ENCODE data around the gene TRAK1.
"Not testable (repeated sequence)": the region's sequence is repeated elsewhere in the genome, so short reads cannot be mapped to it uniquely, and the experiment has no call there.

The TRAK1 gene, protein sequence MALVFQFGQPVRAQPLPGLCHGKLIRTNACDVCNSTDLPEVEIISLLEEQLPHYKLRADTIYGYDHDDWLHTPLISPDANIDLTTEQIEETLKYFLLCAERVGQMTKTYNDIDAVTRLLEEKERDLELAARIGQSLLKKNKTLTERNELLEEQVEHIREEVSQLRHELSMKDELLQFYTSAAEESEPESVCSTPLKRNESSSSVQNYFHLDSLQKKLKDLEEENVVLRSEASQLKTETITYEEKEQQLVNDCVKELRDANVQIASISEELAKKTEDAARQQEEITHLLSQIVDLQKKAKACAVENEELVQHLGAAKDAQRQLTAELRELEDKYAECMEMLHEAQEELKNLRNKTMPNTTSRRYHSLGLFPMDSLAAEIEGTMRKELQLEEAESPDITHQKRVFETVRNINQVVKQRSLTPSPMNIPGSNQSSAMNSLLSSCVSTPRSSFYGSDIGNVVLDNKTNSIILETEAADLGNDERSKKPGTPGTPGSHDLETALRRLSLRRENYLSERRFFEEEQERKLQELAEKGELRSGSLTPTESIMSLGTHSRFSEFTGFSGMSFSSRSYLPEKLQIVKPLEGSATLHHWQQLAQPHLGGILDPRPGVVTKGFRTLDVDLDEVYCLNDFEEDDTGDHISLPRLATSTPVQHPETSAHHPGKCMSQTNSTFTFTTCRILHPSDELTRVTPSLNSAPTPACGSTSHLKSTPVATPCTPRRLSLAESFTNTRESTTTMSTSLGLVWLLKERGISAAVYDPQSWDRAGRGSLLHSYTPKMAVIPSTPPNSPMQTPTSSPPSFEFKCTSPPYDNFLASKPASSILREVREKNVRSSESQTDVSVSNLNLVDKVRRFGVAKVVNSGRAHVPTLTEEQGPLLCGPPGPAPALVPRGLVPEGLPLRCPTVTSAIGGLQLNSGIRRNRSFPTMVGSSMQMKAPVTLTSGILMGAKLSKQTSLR

DNA sequence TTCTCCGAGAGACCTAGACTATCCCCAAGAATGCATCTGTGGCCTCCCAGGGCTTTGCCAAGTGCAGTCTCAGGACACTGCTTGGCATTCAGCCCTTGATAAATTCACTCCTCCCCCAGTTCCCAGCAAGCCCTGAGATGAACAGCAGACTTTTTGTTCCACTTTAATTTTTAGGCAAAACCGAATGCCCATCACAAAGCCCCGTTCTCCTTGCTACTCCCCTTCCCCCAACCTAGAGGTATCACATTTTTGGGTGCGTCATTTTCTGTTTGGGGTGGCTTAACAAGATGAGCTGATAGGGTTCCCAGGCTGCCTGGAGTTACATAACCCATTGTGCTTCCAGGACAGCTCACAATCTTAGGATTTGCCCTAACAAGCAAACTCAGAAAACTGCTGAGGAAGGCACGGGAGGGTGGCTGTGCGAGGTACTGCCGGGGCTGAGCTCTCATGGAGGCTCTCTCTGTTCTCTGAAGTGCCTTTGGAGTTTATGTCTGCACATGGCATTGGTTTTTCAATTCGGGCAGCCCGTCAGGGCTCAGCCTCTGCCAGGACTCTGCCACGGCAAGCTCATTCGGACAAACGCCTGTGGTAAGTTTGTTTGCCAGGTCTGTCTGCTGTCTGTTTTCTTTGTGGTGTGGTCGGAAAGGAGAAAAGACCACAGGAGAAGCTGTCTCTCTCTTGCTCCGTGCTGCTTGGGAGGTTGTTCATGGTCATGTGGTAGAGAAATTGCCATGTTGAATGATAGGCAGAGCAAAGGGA is at the start of gene TRAK1:
Gene TRAK1 (plus strand): TSS at position 385 of the 759 bp plus-strand sequence. CDS start 113 bp downstream, at position 498.
- in situ Hi-C loops (cut with MboI; ENCODE audit: low sequenced_read_pairs), result loop anchor here (25.0 kb wide), 1 partner anchor 179 kb away; no protein-coding TSS in a partner anchor

DNA sequence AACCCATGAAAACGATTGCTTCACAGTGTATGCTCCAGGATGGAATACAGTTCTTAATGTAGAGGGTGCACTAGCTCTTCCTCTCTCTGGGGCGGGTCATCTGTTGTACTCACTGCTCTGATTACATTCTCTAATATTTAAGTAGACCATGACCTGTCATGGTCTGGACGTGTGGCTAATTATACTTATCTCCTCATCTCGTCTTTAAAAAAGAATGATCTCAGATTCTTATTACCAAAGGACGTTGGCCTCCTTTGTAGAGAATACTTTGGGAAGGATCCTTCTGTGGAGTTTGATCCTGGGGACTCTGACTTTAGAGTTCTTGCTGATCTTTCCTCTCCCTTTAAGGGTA is 48.4 kb upstream of the TRAK1 start:
- in situ Hi-C loops (cut with MboI; ENCODE audit: low sequenced_read_pairs), result no loop called here

DNA sequence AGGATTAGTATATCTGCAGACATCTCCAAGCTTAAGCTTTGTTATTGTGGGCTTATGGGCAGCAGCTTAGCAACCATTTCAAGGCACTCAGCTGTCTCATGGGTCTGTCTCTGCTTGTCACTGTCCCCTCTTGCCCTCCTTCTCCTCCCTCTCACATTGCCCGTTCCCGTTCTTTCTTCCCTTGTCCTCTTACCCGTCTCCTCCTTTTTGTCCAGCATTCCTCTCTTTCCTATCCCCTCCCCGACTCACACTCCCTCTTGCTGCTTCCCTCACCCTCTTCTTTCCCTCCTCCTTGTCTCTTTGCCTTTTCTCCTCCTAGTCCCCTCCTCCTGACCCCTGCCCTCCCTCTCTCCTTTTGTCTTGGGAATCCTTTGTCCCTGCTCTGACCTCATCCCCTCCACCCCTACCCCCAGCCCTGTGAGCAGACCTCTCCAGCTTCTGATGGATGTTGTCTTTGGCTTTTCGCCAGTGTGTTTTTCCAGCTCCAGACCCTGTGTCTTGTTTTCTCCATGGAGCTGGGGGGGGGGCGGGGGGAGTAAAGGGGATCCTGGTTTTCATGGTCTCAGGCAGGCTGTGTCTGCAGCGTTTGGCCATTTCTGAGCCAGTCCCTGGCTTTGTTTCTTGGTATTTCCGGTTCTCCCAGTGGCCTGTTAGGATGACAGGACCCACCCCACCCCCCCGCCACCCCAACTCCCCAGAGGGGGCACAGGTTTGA is 47.9 kb upstream of the TRAK1 start:
- in situ Hi-C loops (cut with MboI; ENCODE audit: low sequenced_read_pairs), result no loop called here

DNA sequence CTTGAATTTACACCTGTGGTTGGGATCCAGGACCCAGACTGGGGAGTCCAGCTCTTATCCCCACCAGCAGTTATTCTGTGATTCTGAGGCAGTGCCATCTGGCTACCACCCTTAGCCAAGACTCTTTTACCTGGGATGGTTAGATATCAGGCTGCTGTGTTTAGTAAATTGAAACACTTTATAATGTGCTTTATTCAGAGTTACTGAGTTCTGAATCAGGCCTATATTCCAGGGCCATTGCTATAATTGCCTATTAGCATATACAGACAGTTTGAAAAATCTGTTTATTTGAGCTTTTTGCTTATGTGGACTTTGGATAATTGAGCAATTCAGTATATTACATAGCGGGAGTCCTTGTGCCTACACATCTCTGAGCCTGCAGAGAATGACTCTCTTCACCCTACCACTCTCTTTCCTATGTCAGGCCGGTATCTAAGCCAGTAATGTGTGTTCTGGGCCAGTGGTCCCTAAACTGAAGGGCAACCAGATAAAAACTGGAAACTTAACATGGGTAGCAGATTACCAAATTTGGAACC is 45.4 kb upstream of the TRAK1 start:
- in situ Hi-C loops (cut with MboI; ENCODE audit: low sequenced_read_pairs), result no loop called here

DNA sequence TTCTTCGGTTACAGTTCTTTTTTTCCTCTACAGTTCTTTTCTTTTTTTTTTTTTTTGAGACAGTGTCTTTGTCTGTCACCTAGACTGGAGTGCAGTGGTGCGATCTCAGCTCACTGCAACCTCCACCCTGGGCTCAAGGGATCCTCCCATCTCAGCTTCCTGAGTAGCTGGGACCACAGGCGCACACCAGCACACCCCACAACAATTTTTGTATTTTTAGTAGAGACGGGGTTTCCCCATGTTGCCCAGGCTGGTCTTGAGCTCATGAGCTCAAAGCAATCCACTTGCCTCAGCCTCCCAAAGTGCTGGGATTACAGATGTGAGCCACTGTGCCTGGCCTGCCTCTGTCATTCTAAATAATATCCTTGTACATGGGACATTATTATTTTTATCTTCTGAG is 42.6 kb upstream of the TRAK1 start:
- in situ Hi-C loops (cut with MboI; ENCODE audit: low sequenced_read_pairs), result not testable (repeated sequence)

DNA sequence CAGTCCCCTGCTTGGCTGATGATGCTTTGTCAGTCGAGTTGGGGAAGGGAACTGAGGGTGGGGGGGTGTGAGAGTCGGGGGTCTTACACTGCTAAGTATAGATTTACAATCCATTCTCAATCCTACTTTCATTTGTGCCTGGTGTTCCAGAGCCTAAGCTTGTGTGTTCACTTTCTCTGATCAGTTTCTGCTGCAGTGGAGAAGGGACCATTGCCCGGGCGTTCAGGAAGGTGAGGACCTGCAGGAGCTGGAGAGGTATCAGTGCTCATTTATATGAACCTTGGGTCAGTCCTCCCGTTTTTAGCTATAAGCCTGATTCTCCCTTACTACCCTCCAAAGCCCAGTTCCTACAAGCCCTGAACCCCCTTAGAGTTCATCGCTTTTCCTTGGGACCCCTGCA is 41.0 kb upstream of the TRAK1 start:
- in situ Hi-C loops (cut with MboI; ENCODE audit: low sequenced_read_pairs), result no loop called here

DNA sequence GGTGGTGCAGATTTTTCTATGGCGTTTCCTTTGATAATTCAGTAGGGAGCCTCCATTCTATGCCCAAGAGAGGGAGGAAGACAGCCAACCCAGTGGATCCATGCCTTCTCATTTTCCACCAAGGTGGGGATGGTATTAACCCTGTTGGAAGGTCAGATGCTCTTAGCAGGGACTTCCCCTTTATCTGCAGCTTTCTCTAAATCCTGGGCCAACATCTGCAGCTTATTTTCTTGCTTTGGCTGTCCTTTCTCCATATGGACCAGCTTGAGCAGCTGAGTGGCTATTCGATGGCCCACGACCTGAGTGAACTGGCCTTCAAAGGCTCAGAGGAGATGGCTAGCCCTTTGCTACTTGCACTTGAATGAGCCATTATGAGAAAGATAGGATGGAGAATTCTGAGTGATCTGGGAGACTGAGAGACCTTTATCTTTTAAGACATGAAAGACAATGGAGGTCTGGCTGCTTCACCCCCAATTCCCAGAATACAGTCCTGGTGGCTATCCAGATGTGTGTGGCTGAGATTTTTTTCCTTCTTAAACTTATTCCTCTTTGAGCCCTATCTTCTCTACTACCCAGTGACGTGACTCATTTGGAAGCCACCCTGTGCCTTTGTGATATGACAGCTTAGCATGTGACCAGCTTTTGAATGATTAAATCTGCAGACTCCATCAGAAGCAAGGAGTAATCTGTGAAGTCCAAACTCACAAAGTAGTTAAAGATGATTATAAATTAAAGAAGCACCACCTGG is 39.6 kb upstream of the TRAK1 start:
- in situ Hi-C loops (cut with MboI; ENCODE audit: low sequenced_read_pairs), result no loop called here

DNA sequence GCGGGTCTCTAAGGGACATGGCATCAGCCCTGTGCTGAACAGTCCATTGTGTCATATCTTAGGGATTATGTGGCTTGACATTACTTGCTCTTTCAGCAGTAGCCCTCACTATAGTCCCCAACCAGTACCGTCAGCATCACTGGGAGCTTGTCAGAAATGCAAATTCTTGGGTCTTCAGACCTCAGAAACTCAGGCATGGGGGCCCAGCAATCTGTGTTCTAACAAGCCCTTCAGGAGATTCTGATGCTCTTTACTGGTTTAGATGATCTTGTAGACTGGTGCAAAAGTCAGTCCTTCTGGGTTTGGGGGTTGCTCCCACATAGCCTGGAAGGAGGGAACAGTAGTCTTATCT is 39.0 kb upstream of the TRAK1 start:
- in situ Hi-C loops (cut with MboI; ENCODE audit: low sequenced_read_pairs), result no loop called here

DNA sequence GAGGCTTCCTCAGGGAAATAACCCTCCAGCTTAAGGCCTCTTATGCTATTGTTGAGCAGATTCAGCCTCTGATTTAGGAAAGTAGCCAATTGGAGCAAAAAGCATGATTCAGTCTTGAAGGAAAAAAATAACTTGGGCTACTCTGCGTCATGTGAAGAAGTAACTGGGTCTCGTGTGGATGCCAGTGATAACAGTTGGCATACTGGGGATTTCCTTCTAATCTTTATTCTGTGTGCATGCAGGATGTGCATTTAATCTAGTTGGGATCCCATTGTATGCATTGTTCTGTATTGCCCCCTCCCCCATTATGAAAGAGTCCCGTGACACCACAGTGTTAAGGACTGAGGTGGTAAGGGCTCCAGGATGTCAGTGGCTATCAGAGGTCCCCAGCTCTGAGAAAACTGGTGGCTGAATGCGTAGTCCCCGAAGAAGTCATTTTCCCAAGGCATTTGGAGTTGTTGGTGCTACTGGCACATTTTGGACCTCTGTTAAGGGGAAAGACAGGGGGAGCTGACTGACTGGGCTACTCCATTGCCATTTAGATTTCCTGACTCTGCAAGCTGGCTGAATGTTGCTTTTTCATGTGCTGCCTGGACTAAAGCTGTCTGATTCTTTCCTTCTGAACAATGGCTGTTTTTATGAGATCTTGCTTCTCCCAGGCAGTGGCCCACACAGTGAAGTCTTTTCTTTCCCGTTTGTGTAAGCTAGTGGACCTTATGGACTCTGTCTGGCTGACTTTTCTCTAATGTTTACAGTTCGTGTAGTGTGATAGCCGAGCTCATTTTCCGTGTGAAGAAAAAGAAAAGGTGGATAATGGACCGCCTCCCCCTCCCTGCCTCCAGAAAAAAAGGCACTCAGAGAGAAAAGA is 38.4 kb upstream of the TRAK1 start:
- in situ Hi-C loops (cut with MboI; ENCODE audit: low sequenced_read_pairs), result no loop called here

DNA sequence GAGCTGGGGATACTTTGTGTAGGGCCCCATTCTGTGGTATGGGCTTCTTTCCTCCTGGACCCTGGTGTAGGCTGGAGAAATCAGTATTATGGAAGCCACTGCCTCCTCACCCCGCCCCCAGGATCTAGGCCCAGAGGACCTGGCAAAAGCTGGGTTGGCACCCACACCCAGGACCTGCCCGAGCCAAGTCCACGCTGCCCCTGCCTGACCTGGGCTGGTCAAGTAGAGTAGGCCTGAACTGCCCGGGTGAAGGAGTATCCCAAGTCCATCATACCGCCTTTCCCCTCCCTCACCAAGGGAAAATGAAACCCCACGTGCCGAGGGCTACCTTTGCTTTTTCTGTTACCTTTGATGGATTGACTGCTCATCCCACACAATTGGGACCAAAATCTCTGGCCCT is 37.7 kb upstream of the TRAK1 start:
- in situ Hi-C loops (cut with MboI; ENCODE audit: low sequenced_read_pairs), result no loop called here

DNA sequence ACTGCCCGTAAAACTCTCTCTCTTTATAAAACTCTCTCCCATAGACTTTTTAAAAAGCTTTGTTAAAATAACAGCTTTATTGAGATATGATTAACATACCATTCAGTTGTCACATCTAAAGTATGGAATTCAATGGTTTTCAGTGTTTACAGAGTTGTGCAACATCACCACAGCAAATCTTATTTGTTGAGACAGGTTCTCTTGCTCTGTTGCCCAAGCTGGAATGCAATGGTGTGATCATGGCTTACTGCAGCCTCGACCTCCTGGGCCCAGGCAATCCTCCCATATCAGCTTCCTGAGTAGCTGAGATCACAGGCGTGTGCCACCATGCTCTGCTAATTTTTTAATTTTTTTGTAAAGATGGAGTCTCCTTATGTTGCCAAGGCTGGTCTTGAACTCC is 35.9 kb upstream of the TRAK1 start:
- in situ Hi-C loops (cut with MboI; ENCODE audit: low sequenced_read_pairs), result no loop called here

DNA sequence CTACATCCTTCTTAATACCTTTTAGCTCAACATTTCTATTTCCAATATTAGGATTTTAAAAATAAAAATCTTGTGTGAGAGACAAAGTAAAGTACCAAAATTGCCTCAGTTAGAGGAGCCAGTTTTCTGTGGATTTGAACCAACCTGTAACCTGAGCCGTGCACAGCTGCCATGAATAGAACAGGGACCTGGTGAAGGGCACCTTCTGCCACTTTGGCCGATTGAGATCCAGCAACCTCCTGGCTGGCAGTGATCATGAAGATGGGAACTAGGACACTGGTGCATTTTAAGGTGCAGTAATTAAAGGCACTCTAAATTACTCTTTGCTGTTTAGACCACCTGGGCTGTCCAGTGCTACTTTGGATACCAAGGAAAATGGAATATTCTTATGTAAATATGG is 34.3 kb upstream of the TRAK1 start:
- in situ Hi-C loops (cut with MboI; ENCODE audit: low sequenced_read_pairs), result no loop called here

DNA sequence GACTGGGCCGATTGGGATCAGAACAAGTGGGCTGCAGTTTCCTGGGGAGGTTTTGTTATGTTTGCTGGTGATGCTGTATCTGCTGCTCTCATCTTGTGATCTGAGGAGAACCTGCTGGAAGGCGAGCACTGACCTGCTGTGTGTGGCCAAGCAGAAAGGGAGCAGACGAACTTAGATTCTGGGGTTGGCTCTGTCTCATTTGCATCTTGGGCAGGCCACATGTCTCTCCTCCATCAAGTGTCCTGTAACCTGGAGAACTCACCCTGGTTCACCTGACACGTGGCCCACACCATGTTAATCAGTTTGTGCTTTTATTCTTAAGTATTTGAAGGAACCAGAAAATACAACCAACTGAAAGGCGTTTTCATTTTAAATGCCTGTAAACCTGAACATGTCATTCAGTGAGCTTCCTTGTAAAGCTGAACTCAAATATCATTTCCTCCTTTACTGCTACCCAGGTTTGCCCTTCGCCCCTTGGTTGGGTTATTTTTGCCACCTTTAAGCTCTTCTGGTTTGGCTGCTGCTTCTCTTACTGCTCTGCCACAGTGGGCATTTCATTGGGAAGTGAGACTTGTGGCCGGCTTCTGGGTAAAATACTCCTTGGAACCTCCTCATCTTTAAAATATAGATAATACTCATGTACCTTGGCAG is 33.5 kb upstream of the TRAK1 start:
- in situ Hi-C loops (cut with MboI; ENCODE audit: low sequenced_read_pairs), result no loop called here

DNA sequence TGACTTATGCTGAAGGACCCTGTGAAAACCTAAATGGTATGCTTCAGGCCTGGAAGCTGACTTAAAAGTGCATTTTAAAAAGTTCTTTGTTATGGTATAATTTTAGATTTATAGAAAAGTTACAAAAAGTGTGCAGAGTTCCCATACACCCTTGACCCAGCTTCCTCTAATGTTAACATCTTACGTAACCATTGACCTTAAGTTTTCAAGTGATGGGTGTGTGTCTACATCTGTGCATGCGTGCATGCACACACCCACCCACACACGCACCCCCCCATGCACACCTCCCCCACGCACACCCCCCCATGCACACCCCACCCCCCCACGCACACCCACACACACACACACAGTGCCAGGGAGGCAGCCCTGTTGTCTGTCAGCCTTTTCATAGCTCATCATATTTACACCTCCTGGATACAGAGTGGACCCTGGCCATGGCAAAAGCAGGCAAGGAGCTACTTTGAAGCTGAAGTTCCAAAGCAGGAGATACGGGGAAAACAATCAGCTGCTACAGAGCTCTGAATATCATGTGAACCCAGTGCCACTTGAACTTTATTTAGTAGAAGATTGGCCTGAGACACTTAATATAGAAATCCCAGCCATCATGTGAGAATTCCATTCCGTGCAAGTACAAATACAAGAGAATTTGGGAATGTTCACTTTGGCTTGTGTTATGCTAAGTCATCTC is 30.0 kb upstream of the TRAK1 start:
- in situ Hi-C loops (cut with MboI; ENCODE audit: low sequenced_read_pairs), result no loop called here

DNA sequence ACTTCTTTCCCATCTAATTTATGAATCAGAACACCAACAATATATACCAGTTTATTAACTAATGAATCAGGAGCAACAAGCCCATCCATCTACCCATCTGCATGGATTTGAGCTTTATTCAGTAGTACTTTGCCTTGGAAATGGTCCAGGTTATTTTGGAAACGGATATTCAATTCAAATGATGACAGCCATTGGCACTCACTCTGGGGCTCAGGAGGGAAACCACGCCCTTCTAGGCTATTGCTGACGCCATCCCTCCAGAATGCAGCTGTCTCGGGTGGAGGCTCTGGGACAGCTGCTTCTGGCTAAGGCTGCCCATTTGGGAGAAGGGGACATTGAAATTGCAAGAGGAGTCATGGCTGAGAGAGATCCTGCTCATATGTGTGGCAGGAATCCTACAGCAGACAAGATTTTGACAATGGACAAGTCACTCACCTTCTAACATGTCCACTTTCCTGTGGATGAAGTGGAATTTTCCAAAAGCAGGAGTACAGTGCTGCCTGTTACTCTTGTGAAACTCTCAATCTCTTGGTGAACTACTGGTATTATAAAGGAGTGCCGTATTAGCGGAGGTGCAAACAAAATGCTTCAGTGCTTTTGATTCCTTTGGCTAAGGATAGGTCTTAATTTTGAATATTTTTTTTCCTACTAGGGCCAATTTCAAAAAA is 29.3 kb upstream of the TRAK1 start:
- in situ Hi-C loops (cut with MboI; ENCODE audit: low sequenced_read_pairs), result no loop called here

DNA sequence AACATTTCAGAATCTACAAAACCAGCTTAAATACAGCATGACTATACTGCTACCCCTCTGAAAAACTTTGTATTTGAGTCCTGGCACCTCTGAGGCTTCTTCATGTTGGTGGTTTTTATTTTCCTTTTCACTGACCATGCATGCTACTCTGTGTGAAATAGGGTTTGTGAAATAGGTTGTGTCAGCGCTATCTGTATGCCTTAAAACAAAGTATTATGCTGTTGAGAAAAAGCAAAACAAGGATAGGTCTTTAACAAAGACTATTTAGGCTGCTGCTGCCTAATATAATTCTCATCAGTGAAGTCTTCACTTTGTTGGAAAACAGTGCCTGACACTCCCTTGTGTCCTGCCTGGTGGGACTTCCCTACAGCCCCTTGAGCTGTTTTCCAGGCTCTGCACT is 28.7 kb upstream of the TRAK1 start:
- in situ Hi-C loops (cut with MboI; ENCODE audit: low sequenced_read_pairs), result no loop called here

DNA sequence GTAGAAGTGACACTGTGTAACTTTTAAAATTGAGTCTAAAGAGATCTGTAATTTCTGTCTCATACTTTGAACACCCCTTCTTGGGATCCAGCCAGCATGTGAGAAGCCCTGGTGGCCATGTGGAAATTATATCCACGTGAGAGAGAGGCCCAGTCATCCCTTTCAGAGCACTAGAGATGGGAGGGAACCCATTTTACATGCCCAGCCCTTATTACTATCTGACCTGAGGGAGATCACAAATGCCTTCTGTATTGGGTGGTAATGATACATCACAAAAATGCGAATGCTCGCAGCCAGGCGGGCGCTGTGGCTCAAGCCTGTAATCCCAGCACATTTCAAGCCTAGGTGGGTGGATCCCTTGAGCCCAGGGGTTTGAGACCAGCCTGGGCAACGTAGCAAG is 27.3 kb upstream of the TRAK1 start:
- in situ Hi-C loops (cut with MboI; ENCODE audit: low sequenced_read_pairs), result no loop called here

Data from HL-60/S4 (cell line).